Activated CD4-positive, alpha-beta T cell treated with anti-CD3 and anti-CD28 coated beads, Interleukin-2, amount 10 ng/mL, durations not matched to agents 7 days and 5 days (primary cell): ENCODE data around the gene PRDM11. TPM values are rescaled to one million over a fixed set of nuclear protein-coding genes. Genes with fewer than 3 reads are reported as not detected.

Source experiments
- CTCF ChIA-PET: fragments of 350-600 bp; sonication (Branson Sonifier 250); formaldehyde crosslinking; loops from one replicate; lab custom pipeline; 2021; ENCODE audit warnings: antibody characterized with exemption; lab: Charles Lee
- POLR2A ChIA-PET: fragments of 350-600 bp; sonication (Branson Sonifier 250); formaldehyde crosslinking; loops from one replicate; lab custom pipeline; 2021; ENCODE audit warnings: antibody characterized with exemption; lab: Charles Lee
- DNase-seq: peaks from one replicate; pipeline ENCODE4 v3.0.0-alpha.2; 2020
- H3K27ac Mint-ChIP-seq: one replicate; pipeline ENCODE4 v1.8.0; 2021; ENCODE audit warnings: mild to moderate bottlenecking, moderate library complexity, mixed read lengths
- H3K27me3 Mint-ChIP-seq: one replicate; pipeline ENCODE4 v1.8.0; 2021; ENCODE audit warnings: mixed read lengths
- H3K36me3 Mint-ChIP-seq: one replicate; pipeline ENCODE4 v1.8.0; 2021; ENCODE audit warnings: low read depth, mixed read lengths
- H3K4me1 Mint-ChIP-seq: one replicate; pipeline ENCODE4 v1.8.0; 2021; ENCODE audit warnings: mixed read lengths
- H3K4me3 Mint-ChIP-seq: one replicate; pipeline ENCODE4 v1.8.0; 2021; ENCODE audit warnings: mild to moderate bottlenecking, moderate library complexity, mixed read lengths
- H3K9me3 Mint-ChIP-seq: one replicate; pipeline ENCODE4 v1.8.0; 2021; ENCODE audit warnings: mixed read lengths
- total RNA-seq, 2 experiments: library from RNA; stranded (reverse); gene quantifications; one replicate each; pipeline ENCODE4 v1.2.3, GENCODE V29; 2021

The PRDM11 gene
- total RNA-seq, 2 experiments from 2014 or later: 1.6 to 1.7 TPM

GRCh38 chr11:45163956-45164575 lies 17.6 kb downstream of the PRDM11 start:
- Mint-ChIP-seq H3K4me1 (no peaks in the 10 kb centered on the region), H3K27ac (no peak overlapping the region), H3K4me3 (no peak overlapping the region), H3K36me3 (no peaks in the 10 kb centered on the region), H3K27me3 (no peaks in the 10 kb centered on the region), H3K9me3 (no peaks in the 10 kb centered on the region)
- no peak for DNase-seq
- ChIA-PET POLR2A (no interaction called here), CTCF (interaction anchor here (0.7 to 1.1 kb wide), 2 partner anchors 10 to 21 kb away, joined by 3 read pairs; no protein-coding TSS in a partner anchor)

DNA sequence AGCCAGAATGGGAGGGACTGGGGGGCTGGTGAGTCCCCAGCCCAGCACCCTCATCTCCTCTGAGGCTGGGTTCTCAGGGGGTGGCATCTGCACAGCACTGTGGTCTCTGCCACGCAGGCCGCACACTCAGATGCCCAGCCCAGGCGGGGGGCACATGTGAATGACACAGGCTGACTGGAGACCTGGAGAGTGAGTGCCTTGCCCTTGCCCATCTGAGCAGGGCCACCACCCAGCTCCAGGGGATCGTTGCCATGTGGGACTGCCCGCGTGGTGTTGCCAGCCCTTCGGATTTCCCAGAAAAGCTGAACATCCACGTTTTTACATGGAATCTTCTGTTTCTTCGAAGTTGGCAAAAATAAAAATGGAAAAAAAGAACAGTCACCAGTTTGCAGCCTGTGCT lies 18.9 kb downstream of the PRDM11 start:
- H3K36me3 Mint-ChIP-seq: no peaks in the 10 kb centered on the region
- no peak overlapping the region for H3K27ac Mint-ChIP-seq
- no peak for DNase-seq
- H3K27me3 Mint-ChIP-seq: no peaks in the 10 kb centered on the region
- ChIA-PET POLR2A (no interaction called here), CTCF (interaction anchor here (1.5 kb wide), 1 partner anchor 10 kb away, joined by 4 read pairs; no protein-coding TSS in a partner anchor)
- H3K4me1 Mint-ChIP-seq: peaks cover 3% of the 10 kb centered on the region
- no peak overlapping the region for H3K4me3 Mint-ChIP-seq
- H3K9me3 Mint-ChIP-seq: no peaks in the 10 kb centered on the region

DNA sequence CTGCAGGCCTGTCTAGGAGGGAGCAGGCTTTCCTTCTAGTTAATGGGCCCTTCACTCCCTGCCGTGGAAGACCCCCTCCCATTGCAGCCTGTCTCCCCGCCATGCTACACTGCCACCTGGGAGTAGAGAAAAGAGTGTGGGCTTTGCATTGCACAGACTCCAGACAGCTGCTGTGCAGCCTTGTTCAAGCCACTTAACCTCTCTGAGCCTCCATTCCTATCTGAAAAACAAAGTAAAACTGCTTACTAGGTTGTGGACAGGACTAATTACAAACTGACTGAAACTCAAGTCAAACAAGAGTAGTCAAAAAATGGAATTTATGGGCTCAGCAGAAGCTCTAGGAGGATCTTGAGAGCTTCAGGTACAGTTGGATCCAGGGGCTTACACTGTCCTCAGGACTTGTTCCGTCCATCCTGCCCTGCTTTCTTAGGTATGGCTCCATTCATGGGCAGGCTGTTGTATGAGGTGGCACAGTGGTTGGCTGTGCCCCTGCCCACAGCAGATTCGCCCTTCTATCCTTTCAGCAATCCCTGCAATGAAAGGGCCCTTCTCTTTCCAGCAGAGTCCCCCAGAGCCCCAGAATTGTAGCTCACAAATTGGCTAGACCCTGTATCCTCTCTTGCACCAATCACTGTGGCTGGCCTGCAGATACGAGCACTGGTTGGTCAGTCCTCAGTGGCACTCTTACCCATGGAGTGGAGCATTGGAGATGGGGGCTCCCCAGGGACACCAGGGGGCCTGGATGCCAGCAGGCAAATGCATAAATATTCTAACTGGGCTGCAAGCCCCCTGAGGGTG lies 19.6 kb downstream of the PRDM11 start:
- no peaks in the 10 kb centered on the region for H3K27me3 Mint-ChIP-seq

DNA sequence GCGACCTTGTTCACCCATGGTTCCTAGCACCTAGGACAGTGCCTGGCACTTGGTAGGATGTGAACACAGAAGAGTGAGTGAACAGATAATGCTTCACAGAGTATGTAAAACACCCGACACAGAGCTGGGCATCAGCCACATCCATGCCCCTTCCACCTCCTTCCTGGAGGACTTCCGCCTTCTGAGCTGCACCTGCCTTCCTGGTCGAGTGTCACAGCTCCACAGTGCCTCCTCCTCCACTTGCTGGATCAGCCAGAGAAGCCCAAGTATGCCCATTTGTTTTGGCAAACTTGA lies 20.1 kb downstream of the PRDM11 start:
- POLR2A ChIA-PET: no interaction called here
- no peak for DNase-seq

More for the DNA sequence above, 19.6 kb downstream of the PRDM11 start:
- ChIA-PET POLR2A (no interaction called here), CTCF (interaction anchor here (1.5 kb wide), 1 partner anchor 11 kb away, joined by 4 read pairs; no protein-coding TSS in a partner anchor)
- Mint-ChIP-seq H3K36me3 (no peaks in the 10 kb centered on the region), H3K4me3 (no peak overlapping the region), H3K9me3 (no peaks in the 10 kb centered on the region), H3K4me1 (peaks cover 3% of the 10 kb centered on the region), H3K27ac (no peak overlapping the region)
- no peak for DNase-seq

GRCh38 chr11:45167283-45167682 lies 20.8 kb downstream of the PRDM11 start:
- ChIA-PET CTCF (no interaction called here), POLR2A (no interaction called here)
- Mint-ChIP-seq H3K27ac (no peak overlapping the region), H3K4me1 (peaks cover 3% of the 10 kb centered on the region), H3K27me3 (no peaks in the 10 kb centered on the region), H3K4me3 (no peak overlapping the region), H3K36me3 (no peaks in the 10 kb centered on the region), H3K9me3 (no peaks in the 10 kb centered on the region)
- DNase-seq: no peak

More for the DNA sequence above, 20.1 kb downstream of the PRDM11 start:
- H3K9me3 Mint-ChIP-seq: no peaks in the 10 kb centered on the region
- CTCF ChIA-PET: interaction anchor here (1.5 kb wide), 1 partner anchor 11 kb away, joined by 4 read pairs; no protein-coding TSS in a partner anchor
- H3K27ac Mint-ChIP-seq: no peak overlapping the region
- no peaks in the 10 kb centered on the region for H3K36me3 Mint-ChIP-seq
- H3K4me1 Mint-ChIP-seq: peaks cover 3% of the 10 kb centered on the region
- H3K4me3 Mint-ChIP-seq: no peak overlapping the region
- no peaks in the 10 kb centered on the region for H3K27me3 Mint-ChIP-seq

DNA sequence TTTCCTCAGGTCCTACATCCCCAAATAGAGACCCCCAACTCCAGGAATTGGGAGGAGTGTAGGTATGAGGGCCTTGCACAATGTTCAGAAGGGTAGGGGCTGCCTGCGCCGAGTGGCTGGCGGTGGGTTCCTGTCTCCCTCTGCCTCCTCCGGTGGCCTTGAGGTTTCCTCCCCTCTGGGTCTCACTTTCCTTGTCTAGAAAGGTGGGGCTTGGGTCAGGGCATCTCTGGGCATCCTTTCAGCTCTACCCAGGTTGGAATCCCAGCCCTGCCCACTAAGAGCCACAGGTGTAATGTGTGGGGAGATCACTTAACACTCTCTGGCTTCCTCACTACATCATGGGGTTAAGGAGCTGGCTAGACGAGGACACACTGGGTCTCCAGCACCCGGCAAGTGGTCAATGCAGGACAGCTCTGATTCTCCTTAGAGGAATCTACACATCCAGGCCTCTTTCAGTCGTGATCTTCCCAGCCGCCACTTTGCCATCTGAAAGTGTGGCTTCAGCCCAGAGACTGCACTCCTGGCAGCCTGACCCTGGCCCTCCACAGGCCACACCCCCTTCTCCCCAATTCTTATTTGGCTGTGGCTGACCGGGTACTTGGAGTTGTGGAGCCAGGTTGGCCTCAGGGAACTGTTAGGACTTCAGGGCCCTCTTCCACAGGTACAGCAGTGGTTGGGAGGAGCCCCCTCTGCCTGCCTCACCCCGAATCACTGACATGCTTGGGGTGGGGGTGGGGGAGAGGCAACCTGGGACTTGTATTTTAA lies 22.1 kb downstream of the PRDM11 start:
- H3K4me3 Mint-ChIP-seq: no peak overlapping the region
- no peaks in the 10 kb centered on the region for H3K36me3 Mint-ChIP-seq
- POLR2A ChIA-PET: no interaction called here
- DNase-seq: no peak
- no peaks in the 10 kb centered on the region for H3K27me3 Mint-ChIP-seq
- no peaks in the 10 kb centered on the region for H3K9me3 Mint-ChIP-seq
- CTCF ChIA-PET: interaction anchor here (0.6 kb wide), 1 partner anchor 19 kb away, joined by 3 read pairs; no protein-coding TSS in a partner anchor
- no peak overlapping the region for H3K27ac Mint-ChIP-seq
- H3K4me1 Mint-ChIP-seq: peaks cover 3% of the 10 kb centered on the region

GRCh38 chr11:45169310-45170072 lies 23.1 kb downstream of the PRDM11 start:
- Mint-ChIP-seq H3K9me3 (no peaks in the 10 kb centered on the region), H3K27me3 (no peaks in the 10 kb centered on the region), H3K36me3 (no peaks in the 10 kb centered on the region), H3K4me3 (no peak overlapping the region), H3K27ac (no peak overlapping the region), H3K4me1 (peaks cover 3% of the 10 kb centered on the region)
- ChIA-PET POLR2A (no interaction called here), CTCF (no interaction called here)
- DNase-seq: no peak

GRCh38 chr11:45170484-45170883 lies 24.0 kb downstream of the PRDM11 start:
- CTCF ChIA-PET: no interaction called here
- Mint-ChIP-seq H3K27ac (no peak overlapping the region), H3K9me3 (no peaks in the 10 kb centered on the region), H3K36me3 (no peaks in the 10 kb centered on the region), H3K27me3 (no peaks in the 10 kb centered on the region), H3K4me1 (peaks cover 3% of the 10 kb centered on the region), H3K4me3 (no peak overlapping the region)
- DNase-seq: no peak
- POLR2A ChIA-PET: no interaction called here

DNA sequence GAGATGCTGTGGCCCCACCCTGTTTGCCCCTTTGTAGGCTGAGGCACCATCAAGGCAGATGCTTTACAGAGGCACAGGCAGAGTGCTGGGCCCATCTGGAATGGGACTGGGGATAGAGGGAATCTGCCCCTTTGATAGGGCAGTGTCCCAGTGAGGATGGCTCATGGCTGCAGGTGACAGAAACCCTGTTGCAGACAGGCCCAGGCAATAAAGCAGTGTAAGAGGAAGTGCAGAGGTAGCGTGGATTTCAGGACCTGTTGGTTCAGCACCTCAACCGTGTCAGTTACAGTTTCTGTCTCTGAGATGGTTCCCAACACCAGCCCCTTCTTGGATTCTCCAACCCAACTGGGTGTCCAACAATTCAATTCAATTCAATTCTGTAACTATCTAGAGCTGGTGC lies 25.1 kb downstream of the PRDM11 start:
- peaks cover 3% of the 10 kb centered on the region for H3K4me1 Mint-ChIP-seq
- ChIA-PET CTCF (no interaction called here), POLR2A (no interaction called here)
- no peaks in the 10 kb centered on the region for H3K36me3 Mint-ChIP-seq
- H3K27ac Mint-ChIP-seq: no peak overlapping the region
- H3K27me3 Mint-ChIP-seq: no peaks in the 10 kb centered on the region
- no peaks in the 10 kb centered on the region for H3K9me3 Mint-ChIP-seq
- DNase-seq: no peak
- H3K4me3 Mint-ChIP-seq: no peak overlapping the region

GRCh38 chr11:45173064-45173463 lies 26.6 kb downstream of the PRDM11 start:
- no peak overlapping the region for H3K27ac Mint-ChIP-seq
- no peaks in the 10 kb centered on the region for H3K36me3 Mint-ChIP-seq
- POLR2A ChIA-PET: no interaction called here
- DNase-seq: no peak
- no peaks in the 10 kb centered on the region for H3K9me3 Mint-ChIP-seq
- no peak overlapping the region for H3K4me3 Mint-ChIP-seq
- H3K4me1 Mint-ChIP-seq: peaks cover 3% of the 10 kb centered on the region
- H3K27me3 Mint-ChIP-seq: peaks cover 4% of the 10 kb centered on the region
- CTCF ChIA-PET: no interaction called here

DNA sequence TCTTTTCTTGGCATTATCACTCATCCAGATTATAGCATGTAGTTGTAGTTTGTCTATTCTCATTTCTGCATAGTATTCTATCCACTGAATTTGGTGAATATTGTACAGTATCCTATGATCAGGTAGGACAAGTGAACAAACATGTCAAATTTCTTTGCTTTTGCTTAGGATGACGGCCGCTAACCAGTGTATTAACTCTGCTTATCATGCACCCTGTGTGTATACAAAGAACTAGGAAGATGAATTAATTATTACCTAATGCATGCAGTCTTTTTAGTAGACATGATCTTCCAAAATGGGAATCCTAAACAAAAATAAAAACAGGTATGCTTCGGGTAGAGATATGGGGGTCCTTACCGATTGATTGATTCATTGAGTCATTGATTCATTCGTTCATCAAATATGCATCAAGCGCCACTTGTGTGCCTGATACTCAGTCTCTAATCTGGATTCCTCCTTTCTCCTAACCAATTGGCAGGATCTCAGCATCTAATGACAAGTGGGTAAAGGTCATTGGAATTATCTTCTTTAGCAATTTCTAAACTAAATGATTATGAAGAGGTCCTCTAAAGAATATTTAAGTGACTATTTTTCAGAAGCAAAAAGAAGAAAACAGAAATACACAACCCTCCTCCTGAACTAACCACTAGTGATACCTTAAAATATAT lies 27.9 kb downstream of the PRDM11 start:
- POLR2A ChIA-PET: no interaction called here
- H3K27me3 Mint-ChIP-seq: peaks cover 15% of the 10 kb centered on the region
- no peaks in the 10 kb centered on the region for H3K36me3 Mint-ChIP-seq
- H3K27ac Mint-ChIP-seq: no peak overlapping the region
- H3K9me3 Mint-ChIP-seq: no peaks in the 10 kb centered on the region
- H3K4me3 Mint-ChIP-seq: no peak overlapping the region
- CTCF ChIA-PET: interaction anchor here (0.6 kb wide), 1 partner anchor 457 kb away, joined by 3 read pairs; no protein-coding TSS in a partner anchor
- no peak for DNase-seq
- peaks cover 3% of the 10 kb centered on the region for H3K4me1 Mint-ChIP-seq

DNA sequence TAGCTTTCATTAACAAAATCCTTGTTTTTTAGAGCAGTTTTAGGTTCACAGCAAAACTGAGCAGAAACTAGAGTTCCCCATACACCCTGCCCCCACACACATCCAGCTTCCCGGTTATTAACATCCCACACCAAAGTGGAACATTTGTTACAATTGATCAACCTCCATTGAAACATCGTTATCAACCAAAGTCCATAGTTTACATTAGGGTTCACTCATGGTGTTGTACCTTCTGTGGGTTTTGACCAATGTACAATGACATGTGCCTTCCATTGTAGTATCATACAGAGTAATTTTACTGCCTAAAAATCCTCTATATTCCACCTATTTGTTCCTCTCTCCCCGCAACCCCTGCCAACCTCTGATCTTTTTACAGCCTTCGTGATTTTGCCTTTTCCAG lies 28.5 kb downstream of the PRDM11 start:
- CTCF ChIA-PET: no interaction called here
- H3K27me3 Mint-ChIP-seq: peaks cover 22% of the 10 kb centered on the region
- H3K9me3 Mint-ChIP-seq: no peaks in the 10 kb centered on the region
- POLR2A ChIA-PET: no interaction called here
- H3K4me1 Mint-ChIP-seq: peaks cover 2% of the 10 kb centered on the region
- no peak overlapping the region for H3K4me3 Mint-ChIP-seq
- H3K27ac Mint-ChIP-seq: no peak overlapping the region
- DNase-seq: no peak
- no peaks in the 10 kb centered on the region for H3K36me3 Mint-ChIP-seq
